ENCODE results near the gene WWC1.

WWC1 gene

DNA sequence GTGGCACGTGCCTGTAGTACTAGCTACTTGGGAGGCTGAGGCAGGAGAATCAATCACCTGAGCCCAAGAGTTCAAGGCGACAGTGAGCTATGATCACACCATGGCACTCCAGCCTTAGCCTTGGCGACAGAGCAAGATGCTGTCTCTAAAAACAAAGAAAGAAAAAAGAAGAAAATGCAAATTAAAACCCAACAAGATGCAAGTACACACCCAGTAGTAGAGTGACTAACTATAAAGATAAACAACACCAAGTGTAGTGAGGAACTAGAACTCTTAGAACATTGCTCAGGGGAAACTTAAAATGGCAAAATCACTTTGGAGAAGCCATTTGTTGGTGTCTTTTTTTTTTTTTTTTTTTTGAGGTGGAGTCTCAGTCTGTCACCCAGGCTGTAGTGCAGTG lies 160.1 kb downstream of the WWC1 start:
- FAIRE-seq = no peak

DNA sequence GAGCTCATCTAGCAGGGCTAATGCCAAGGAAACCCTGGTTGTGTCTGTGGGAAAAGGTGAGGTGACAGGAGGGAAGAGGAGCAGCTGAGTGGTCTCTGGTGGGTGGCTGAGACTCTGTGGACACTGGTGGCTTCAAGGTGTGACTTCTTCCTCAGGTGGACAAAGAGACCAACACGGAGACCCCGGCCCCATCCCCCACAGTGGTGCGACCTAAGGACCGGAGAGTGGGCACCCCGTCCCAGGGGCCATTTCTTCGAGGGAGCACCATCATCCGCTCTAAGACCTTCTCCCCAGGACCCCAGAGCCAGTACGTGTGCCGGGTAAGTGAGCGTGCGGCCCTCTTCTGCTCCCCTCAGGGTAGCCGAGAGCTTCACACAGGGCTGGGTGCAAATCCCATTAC lies 163.8 kb downstream of the WWC1 start:
- no peak for FAIRE-seq

GRCh38 chr5:168457542-168457941 lies 166.1 kb downstream of the WWC1 start:
- no peak for FAIRE-seq

DNA sequence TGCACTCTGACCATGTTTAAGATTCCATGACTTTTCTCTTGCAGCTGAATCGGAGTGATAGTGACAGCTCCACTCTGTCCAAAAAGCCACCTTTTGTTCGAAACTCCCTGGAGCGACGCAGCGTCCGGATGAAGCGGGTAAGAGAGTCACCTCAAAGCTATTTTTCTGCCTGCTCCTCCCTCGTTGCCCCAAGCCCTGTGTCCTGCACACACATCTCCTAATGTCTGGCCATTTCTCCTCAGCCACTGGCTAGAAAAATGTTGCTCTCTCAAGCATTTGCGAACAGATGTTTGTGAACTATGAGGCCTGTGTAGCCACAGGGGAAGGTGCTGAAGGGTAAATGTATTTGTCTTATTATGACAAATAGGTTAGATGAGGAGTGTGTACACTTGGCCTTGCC lies 169.2 kb downstream of the WWC1 start:
- FAIRE-seq = no peak

- no peak for FAIRE-seq
Observed at GRCh38 chr5:168463081-168463480, 171.6 kb downstream of the WWC1 start.

DNA sequence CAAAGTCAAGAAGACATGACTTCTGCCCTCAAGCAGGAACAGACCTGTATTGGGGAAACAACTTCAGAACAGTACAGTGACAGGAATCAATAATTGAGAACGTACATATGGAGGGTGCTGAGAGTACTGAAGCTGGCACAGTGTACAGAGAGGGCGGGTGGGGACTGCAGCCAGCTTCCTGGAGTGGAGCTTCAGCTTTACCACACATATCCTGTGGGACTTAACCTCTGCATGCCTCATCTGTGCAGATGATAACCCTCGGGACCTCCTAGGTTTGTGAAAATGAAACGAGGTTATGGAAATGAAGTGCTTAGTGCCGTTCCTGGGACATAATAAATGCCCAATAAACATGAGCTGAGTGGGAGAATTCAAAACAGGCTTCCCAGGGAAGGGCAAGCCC lies 172.8 kb downstream of the WWC1 start:
- no peak for FAIRE-seq

DNA sequence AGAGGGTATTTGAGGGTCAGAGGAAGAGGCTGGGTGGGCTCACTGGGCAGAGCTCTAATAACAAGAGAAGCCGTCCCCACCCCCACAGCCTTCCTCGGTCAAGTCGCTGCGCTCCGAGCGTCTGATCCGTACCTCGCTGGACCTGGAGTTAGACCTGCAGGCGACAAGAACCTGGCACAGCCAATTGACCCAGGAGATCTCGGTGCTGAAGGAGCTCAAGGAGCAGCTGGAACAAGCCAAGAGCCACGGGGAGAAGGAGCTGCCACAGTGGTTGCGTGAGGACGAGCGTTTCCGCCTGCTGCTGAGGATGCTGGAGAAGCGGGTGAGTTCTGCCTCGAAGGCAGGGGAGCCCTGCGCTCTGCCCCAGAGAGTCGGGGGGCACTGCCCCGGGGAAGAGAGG lies 173.2 kb downstream of the WWC1 start:
- FAIRE-seq = no peak

DNA sequence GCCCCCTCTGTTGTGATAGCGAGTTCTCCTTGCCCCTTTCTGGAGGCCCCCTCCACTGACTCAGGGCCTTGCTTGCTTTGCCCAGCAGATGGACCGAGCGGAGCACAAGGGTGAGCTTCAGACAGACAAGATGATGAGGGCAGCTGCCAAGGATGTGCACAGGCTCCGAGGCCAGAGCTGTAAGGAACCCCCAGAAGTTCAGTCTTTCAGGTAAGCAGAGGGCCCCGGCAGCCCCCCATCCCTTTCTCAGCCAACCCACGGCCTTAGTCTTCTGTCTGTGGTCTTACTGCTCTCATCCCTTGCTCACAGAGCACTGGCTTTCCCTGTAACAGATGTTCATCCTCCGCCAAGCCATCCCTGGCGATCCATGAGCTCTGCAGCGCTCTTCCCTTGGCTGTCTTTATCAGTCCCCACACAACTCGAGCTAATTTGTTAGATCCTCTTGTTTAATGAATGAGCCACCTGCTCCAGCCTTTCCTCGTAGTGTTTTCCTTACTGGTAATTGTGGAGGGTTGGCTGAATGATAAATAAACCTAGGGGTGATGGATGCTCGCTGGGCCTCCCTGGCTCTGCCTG lies 176.4 kb downstream of the WWC1 start:
- no peak for FAIRE-seq

- FAIRE-seq = no peak
Observed at GRCh38 chr5:168468836-168469235, 177.4 kb downstream of the WWC1 start.

DNA sequence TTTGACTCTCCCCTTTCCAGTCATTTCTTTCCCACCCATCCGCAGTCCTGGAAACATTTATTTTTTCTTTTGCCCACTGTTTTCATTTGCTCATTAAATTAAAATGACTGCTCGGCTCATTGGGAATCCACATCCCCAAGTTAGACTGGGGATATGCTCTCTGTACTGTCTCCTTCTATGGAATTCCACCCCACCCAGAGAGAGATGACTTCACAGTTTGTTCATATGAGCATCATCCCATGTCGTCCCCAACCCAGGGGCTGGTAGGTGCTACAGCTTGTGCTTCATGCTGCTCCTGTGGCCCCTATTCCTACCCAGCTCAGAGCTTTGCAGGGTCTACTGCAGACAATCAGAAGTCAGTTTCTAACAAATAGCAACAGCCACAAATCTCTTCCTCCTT lies 178.4 kb downstream of the WWC1 start:
- FAIRE-seq = no peak

GRCh38 chr5:168471785-168472184 lies 180.3 kb downstream of the WWC1 start:
- FAIRE-seq = no peak

- no peak for FAIRE-seq
Observed at GRCh38 chr5:168472329-168472728, 180.9 kb downstream of the WWC1 start.

DNA sequence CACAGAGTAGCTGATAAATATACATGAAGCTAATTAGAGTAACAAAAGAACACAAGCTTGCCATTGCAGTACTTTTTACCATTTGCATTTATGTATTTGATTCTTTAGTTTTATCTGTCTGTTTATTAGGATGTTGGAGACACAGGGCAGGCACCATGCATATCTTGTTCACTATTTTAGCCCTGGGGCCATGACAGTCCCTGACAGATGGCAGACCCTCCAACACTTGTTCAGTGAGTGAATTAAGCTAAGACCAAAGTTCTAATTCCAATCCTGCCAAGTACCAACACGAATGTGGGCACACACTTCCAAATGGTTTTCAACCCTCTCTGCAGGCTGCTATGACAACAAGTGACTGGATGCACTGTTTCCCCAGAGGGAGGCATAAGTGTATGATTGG lies 182.9 kb downstream of the WWC1 start:
- no peak for FAIRE-seq

- no peak for FAIRE-seq
Observed at GRCh38 chr5:168477060-168477459, 185.6 kb downstream of the WWC1 start.

DNA sequence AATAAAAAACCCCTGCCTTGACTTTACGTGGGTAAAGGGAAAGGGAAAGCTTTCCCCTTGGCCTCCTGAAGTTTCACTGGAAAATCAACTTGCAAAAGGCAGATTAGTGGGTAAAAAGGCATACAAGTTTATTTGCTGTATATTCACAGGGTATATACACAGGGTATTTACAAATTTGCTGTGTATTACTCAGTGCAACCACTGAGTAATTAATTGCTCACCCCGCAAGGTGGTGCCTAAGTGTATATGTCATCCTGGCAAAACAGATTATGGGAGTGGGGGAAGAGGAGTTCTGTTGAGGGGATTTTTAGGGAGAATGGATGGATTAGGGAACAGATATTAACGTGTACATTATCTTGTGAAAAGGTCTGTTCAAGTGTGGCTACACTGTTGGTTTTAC lies 187.7 kb downstream of the WWC1 start:
- no peak for FAIRE-seq

- no peak for FAIRE-seq
Observed at GRCh38 chr5:168480601-168481000, 189.2 kb downstream of the WWC1 start.

DNA sequence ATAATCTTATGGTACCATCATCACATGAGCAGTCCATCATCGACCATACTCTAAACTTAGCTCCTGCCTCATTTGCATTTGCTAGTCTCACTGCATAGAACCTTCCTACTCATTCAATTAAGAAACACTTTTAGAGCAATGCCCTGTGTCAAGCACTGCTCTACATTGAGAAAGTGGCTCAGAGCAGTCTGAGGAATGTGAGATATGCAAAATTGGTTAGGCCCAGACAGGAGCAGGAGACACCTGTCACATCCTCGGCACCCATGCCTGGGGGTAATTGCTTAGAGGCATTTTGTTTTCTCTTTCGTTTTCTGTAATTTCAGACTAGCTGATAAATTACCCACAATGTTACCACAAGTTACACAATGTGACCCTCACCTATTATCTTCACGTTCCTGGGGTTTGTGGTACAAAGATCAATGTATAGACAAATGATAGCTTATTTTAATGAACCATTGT lies 189.9 kb downstream of the WWC1 start:
- no peak for FAIRE-seq

DNA sequence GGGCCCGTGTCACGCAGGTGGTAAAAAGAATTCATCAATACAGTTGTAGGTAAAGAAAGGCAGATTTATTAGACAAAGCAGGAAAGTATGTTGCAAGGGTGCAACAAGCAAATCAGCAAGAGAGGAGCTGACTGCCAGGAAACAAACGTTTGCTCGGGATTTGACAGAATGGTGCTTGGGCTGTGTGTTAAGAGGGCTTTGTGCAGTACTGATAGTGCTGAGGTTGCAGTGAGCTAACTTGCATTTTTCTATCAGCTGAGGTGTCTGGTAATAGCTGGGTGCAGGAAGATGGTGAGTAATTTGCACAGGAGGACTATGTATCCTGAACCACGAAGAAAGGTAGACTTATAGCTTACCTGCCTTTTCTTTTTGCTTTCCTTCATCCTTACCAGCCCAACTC lies 190.9 kb downstream of the WWC1 start:
- no peak for FAIRE-seq

- no peak for FAIRE-seq
Observed at GRCh38 chr5:168486136-168486879, 194.9 kb downstream of the WWC1 start, which contains the start of gene RARS1. Gene RARS1 (plus strand): TSS chr5:168486471. CDS start chr5:168486499, 28 bp downstream.

DNA sequence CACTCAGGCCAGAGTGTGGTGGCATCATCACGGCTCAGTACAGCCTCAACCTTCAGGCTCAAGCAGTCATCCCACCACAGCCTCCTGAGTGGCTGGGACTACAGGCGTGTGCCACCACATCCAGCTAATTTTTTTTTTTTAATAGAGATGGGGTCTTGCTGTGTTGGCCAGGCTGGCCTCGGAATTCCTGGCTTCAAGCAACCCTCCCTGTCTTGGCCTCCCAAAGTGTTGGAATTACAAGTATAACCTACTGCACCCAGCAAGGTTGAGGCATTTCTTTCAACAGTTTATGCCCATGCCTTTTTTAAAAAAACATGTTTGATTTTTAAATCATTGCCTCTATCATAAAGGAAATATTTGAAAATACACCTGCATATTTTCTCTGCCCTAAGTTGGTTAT lies 197.6 kb downstream of the WWC1 start:
- no peak for FAIRE-seq

DNA sequence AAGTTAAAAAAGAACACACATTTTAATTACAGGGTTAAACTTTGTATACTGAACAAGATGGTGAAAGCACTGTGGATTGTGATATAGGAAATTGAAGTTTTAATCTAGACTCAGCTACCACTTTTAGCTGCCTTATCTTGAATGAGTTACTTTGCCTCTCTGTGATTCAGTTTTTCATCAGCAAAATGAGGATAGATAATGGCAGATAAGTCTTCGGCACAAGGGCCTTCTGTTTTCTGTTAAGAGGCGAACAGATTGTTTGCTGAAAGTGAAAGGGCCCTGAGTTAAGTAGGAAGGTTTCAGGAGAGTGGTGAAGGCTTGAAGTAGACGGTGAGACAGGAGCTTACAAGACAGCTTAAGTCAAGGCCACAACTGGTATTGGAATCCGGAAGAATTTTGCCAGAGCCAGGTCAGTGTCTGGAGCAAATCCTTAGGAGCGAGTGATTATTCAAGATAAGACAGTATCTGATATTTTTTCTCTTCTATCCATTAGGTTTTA lies 202.7 kb downstream of the WWC1 start:
- FAIRE-seq = no peak

DNA sequence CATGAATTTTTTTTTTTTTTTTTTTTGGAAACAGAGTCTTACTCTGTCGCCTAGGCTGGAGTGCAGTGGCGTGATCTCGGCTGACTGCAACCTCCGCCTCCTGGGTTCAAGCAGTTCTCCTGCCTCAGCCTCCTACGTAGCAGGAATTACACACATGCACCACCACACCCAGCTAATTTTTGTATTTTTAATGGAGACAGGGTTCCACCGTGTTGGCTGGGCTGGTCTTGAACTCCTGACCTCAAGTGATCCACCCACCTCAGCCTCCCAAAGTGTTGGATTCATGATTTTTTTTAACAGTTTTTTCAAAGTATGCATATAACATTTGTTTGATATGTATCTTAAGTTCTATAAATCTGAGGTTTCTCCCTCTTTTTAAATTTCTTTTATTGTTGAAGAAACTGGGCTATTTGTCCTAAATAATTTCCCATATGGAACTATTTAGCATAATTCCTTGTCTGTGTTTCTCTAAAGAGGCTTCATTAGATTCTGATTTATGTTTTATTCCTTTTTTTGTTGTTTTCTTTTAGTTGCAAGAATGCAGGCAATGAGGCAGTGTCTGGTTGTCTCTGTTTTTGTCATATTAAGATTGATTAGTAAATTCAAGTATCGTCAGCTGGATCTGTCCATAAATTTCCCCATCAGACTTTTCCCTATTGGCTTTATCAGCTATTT lies 211.3 kb downstream of the WWC1 start:
- no peak for FAIRE-seq

GRCh38 chr5:168513861-168514428 lies 222.5 kb downstream of the WWC1 start:
- no peak for FAIRE-seq

All from TTC549 (cell line).